ENCODE results near the gene LCN15.

Gene LCN15

GRCh38 chr9:136722093-136722968, 42.0 kb downstream of the LCN15 start:
- in situ Hi-C loops (cut with MboI; ENCODE audit: low sequenced_read_pairs, unreplicated experiment): no loop called here
- DNase-seq (ENCODE audit: low spot score): no peak
- TF ChIP-seq CTCF (IDR thresholded peaks at IDR 0.05; ENCODE audit: borderline replicate concordance, control extremely low read depth, extremely low read depth, insufficient read depth, missing control alignments): no peak

DNA sequence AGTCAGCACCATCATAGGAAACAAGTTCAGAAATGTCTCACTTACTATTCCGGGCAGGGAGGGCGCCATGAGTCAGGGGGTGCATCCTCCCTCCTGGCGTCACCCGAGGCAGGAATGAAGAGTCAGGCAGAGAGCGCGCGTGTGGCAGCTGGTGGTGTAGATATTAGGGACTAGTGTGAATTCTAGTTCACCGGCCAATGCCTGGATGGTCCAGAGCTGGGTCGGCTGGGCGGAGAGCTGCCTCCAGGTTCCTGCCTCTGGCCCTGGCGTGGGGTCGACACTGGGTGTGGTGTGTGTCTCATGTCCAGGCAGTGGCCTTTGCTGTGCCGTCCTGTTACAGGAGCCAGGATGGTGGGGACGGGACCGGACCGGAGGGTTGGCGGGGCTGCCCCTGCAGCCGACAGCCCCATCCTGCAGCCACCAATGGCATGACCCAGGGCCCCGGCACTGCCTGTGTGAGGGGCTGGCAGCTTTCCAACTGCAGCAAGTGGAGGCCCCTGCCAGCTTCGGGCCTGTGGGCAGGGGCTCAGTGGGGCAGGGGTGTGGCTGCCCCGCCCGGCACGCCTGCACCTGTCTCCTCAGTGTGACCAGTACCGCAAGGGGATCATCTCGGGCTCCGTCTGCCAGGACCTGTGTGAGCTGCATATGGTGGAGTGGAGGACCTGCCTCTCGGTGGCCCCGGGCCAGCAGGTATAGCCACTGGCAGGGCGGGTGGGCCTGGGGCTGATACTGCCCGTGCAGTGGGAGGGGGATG, 42.8 kb downstream of the LCN15 start:
- in situ Hi-C loops (cut with MboI; ENCODE audit: low sequenced_read_pairs, unreplicated experiment): no loop called here
- DNase-seq (ENCODE audit: low spot score): no peak
- no peak for TF ChIP-seq CTCF (IDR thresholded peaks at IDR 0.05; ENCODE audit: borderline replicate concordance, control extremely low read depth, extremely low read depth, insufficient read depth, missing control alignments)

DNA sequence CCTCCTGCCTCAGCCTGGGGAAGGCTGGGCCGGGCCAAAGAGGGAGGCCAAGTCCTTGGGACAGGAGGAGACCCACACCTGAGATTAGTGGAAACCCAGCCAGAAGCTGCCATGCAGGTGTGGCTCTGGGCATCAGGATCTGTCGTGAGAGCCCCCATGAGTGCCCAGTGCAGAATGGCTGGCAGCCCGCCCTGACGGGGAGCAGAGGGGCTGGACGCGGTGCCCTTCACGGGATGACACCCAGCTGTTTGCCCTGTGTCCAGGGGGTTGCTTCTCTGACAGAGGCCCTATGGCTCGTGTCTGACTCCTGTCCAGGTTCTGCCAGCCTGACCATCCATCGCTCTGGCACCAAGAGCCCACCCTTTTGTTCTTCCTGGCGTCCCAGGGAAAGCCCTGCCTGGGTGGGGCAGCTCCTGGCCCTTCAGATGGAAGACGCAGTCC, 43.4 kb downstream of the LCN15 start:
- in situ Hi-C loops (cut with MboI; ENCODE audit: low sequenced_read_pairs, unreplicated experiment): no loop called here
- no peak for DNase-seq (ENCODE audit: low spot score)
- TF ChIP-seq CTCF (IDR thresholded peaks at IDR 0.05; ENCODE audit: borderline replicate concordance, control extremely low read depth, extremely low read depth, insufficient read depth, missing control alignments): no peak

DNA sequence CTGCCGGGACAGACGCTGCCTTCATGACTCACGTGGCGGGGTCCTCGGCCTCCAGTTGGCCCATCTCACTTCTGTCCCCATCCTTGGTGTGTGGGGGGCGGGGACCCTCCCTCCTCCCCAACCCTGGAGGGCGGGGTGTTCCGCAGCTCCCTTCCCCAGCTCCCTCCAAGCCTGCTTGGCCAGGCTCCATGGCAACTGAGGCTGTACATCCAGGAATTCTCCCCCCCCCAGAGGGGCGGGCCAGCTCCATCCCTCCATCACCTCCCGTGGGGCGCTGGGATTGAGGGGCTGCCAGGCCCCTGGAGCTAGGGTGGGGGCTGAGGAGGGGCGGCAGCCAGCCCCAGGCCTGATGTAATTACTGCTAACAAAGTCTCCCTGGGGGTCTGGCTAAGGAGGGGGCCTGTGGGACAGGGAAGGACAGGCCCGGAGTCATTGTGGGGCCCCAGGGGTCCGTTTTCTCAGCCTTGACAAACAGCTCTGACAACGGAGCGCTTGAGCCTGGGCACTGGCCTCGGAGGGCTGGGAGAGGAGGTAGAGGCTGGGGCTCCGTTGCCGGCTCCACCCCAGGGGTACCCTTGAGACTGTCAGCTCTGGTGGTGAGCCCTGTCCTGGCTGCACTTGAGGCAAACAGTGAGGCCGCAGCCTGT, 43.9 kb downstream of the LCN15 start:
- no peak for TF ChIP-seq CTCF (IDR thresholded peaks at IDR 0.05; ENCODE audit: borderline replicate concordance, control extremely low read depth, extremely low read depth, insufficient read depth, missing control alignments)
- in situ Hi-C loops (cut with MboI; ENCODE audit: low sequenced_read_pairs, unreplicated experiment): no loop called here
- DNase-seq (ENCODE audit: low spot score): no peak

DNA sequence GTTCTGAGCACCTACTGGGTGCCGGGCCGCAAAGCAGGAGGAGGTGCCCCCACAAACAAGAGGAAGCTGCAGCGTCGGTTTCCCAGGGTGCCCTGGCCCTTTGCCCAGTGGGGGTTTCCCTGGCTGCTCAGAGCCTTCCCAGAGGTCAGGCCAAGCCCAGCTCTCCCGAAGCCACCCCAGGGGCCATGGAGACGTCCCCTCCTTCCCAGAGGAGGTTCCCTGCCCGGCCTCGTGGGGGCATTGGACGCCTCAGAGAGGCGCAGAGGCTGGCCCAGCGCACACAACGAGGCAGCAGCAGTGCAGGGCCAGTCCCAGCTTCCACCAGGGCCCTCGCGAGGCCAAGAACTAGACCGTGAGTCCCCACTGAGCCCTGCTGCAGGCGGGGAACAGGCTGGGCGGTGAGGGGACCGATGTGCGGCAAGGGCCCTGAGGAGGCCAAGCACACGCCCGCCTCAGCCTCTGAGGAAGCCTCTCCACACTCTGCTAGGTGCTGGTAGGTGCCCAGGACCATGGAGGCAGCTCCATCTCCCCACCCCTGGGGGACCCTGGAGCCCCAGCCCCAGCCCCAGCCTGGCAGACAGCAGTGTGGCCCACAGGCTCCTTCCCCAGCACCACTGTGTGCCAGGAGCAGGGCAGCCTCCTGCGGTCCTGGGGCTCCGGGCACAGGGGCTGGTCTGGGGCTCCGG, 45.0 kb downstream of the LCN15 start:
- no peak for TF ChIP-seq CTCF (IDR thresholded peaks at IDR 0.05; ENCODE audit: borderline replicate concordance, control extremely low read depth, extremely low read depth, insufficient read depth, missing control alignments)
- in situ Hi-C loops (cut with MboI; ENCODE audit: low sequenced_read_pairs, unreplicated experiment): no loop called here
- no peak for DNase-seq (ENCODE audit: low spot score)
